T-helper 1 cell treated with Interleukin-12 subunit alpha and Interleukin-12 subunit beta and Interleukin-4 antibody, amounts not matched to agents 30 ng/mL and 1 ng/mL, for 36 hours (primary cell): ENCODE results near the gene MROH8. TPM values are rescaled to one million over a fixed set of nuclear protein-coding genes. Genes with fewer than 3 reads are reported as not detected.

ENCODE experiments used
- intact Hi-C: fragments of 100-400 bp; cut with micrococcal nuclease; formaldehyde crosslinking; loops from one replicate; pipeline ENCODE4 v1.15.1; 2024
- total RNA-seq: library from RNA; stranded (reverse); gene quantifications from 2 replicates; pipeline ENCODE4 v1.2.3, GENCODE V29; 2022

Gene MROH8
- total RNA-seq: 0.98 and 1.0 TPM in 2 replicates

- intact Hi-C loops: loop anchor here (1.0 to 5.0 kb wide), 11 partner anchors 13 to 1724 kb away; partner anchors contain the start of genes BLCAP, CEP250, MANBAL and RBM39
These were observed at the start of gene MROH8, which contains the start of gene RPN2 for GRCh38 chr20:37178839-37179682. Gene MROH8 (minus strand): TSS chr20:37179548. Gene RPN2 (plus strand): TSS chr20:37179330. CDS start chr20:37179357, 27 bp downstream.

DNA sequence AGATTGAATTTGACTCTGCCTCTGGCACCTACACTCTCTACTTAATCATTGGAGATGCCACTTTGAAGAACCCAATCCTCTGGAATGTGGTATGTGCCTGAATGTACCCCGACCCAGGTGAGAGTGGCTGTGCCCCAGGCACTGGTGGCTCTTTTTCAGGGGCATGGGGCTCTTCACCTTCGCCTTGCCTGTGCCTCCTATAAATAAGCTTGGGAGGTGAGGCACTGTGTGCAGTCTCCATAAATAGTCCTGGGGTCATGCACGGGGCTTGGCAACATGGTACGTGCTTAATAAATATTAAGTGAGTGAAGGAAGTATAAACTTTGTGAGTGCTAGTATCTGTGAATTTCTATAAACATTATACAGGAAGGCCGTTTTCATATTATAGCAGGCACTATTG, 49.3 kb upstream of the MROH8 start:
- intact Hi-C loops: no loop called here

DNA sequence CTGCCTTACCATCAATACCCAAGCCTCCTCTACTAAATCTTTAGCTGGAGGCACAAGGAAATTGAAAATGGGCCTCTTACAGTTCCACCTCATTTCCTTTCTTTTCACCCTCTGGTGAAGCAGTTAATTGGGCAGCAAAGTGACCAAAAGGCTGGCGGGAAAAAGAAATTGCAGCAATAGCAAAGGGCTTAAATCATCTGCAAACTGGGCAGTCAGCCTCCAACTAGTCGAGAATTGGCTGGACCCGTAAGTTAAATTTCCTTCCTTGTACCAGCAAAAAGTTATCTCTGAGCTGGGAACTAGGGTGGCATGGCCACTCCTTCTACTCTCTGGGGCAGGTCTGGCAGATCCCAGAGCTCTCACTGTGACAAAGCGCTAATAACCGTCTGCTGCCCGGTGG, 48.7 kb upstream of the MROH8 start:
- intact Hi-C loops: no loop called here

GRCh38 chr20:37226889-37227288, 47.5 kb upstream of the MROH8 start:
- intact Hi-C loops: no loop called here

DNA sequence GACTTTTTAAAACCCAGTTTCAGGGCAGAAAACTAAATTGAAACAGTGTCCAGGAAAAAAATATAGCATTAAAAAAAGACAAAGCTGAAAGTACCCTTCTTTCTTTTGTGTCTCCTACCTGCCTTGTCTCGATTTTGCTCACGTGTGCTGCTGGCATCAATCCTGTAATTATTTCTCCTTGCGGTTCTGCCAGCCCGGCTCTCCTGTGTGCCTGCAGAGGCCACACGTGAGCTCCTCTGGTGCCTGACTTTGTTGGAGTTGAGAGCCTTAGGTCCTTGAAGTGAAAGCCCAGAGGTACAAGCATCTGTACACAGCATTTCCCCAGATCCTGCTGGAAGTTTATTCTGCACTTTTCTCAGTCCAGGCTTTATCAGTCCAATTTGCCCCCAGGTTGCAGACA, 45.8 kb upstream of the MROH8 start:
- intact Hi-C loops: no loop called here

DNA sequence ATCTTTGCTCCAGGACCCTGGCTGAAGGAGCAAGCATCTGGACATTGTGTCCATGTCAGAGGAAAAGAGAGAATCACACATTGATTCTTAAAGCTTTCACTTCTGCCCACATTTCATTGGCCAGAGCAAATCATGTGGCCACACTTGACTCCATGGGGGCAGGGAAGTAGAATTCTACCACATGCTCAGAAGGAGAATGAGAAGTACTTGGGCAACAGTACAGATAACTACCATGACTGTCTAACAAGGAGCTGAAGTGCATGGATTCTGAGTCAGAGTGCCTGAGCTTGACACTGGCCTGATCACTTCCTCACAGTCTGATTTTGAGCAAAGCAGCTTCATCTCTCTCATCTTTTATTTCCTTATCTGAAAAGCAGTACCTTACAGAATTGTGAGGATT, 43.7 kb upstream of the MROH8 start:
- intact Hi-C loops: no loop called here

DNA sequence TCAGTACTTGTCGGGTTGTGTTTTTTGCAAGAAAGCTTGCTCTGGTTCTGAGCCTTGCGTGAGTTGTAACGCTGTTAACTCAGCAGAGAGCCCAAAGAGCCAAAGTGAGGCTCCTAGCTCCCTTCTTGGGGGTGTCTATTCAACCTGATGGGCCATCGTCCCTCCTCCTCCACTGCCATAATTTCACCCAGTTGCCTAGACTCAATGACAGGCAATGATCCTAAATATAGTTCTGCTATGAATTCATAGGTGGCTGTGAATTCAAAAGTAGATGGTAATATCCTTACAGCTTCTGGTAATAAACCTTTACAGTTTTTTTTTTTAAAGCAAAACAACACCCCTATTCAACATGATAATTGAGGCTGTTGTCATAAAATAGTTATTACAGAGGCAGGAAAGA, 42.7 kb upstream of the MROH8 start:
- intact Hi-C loops: no loop called here

DNA sequence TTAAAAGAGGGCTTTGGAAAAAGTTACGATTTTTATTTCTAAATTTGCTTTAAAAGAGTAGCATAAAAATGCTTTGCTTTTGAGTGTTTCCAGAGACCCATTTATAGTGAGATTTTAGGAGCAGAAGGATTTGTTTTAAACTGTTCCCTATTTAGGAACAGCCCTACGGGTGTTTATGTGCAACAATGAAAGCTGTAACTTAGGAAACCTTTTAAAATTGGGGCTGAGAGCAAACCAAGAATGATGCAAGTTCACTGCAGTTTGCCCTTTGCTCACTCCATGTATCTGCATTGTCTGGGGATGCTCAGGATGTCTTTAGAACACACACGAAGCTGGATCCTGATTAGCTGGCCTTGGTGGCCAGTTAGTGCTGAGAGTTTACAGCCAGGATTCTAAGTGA, 41.4 kb upstream of the MROH8 start:
- intact Hi-C loops: no loop called here

DNA sequence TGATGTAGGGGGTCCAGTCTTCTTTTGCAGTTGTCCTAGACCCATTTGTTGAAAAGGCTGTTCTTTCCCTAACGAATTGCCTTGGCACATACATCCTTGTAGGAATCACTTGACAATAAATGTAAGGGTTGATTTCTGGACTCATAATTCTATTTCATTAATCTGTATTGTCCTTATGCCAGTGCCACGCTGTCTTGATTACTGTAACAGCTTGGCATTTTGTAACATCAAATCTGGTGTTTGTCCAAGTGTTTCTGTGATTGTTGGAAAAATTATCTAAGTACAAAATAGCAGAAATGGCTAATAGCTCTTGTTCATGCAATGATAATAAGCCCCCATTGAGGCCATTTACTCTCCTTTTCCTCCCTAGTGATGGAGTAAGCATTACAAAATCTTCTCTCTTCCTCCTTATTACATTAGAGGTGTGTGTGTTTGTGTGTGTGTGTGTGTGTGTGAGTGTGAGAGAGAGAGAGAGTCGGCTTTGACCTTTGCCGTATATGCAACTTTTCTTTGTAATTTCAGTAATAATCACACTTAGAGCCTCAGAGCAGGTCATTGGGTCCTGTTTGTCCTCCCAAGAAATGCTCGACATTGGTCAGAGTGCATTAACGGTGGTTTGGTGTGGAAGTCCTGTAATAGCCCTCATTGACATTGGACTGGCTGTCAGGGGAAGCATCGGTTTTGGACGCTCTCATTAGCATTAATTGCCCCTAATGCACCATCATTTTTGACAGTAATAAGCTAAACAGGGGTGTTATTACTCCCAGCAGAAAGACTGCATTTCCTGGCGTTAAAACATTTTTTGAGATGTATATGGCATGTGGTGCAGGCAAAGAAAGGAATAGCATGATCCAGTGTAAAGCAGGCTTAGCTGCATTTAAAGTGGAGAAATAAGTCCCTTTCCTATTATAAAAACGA, 40.7 kb upstream of the MROH8 start:
- intact Hi-C loops: no loop called here

DNA sequence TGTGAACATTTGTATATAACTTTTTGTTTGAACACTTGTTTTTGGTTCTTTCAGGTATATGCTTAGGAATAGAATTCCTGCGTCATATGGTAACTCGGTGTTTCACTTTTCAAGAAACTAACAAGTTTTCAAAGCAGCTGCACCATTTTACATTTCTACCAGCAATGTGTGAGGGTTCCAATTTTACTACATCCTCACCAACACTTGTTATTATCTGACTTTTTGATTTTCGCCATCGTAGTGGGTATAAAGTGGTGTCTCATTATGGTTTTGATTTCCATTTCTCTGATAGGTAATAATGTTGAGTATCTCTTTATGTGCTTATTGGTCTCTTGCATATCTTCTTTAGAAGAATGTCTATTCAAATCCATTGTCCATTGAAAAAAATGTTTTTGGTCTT, 39.6 kb upstream of the MROH8 start:
- intact Hi-C loops: no loop called here

DNA sequence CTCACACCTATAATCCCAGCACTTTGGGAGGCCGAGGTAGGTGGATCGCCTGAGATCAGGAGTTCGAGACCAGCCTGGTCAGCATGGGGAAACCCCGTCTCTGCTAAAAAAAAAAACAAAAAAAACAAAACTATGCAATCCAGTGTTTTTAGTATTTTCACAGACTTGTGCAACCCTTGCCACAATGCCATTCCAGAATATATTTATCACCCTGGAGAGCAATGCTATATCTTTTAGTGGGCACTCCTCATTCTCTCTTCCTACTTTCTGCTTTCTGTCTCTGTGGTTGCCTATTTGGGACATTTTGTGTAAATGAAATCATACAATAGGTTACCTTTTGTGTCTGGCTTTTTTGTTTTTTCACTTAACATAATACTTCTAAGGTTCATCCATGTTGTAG, 39.1 kb upstream of the MROH8 start:
- intact Hi-C loops: no loop called here

GRCh38 chr20:37209661-37210314, 30.4 kb upstream of the MROH8 start:
- intact Hi-C loops: no loop called here

DNA sequence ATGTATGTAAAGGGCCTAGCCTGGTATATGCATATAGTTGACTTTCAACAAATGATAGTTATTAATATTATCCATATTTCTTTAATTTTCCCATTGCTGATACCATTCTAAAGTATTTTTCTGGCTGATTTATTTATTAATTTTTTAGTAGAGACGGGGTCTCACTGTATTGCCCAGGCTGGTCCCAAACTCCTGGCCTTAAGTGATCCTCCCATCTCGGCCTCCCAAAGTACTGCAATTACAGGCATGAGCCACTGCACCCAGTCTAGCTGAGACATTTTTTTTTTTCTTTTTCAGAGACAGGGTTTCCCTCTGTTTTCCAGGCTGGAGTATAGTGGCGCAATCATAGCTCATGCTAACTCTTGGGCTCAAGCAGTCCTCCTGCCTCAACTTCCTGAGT, 29.8 kb upstream of the MROH8 start:
- intact Hi-C loops: no loop called here

DNA sequence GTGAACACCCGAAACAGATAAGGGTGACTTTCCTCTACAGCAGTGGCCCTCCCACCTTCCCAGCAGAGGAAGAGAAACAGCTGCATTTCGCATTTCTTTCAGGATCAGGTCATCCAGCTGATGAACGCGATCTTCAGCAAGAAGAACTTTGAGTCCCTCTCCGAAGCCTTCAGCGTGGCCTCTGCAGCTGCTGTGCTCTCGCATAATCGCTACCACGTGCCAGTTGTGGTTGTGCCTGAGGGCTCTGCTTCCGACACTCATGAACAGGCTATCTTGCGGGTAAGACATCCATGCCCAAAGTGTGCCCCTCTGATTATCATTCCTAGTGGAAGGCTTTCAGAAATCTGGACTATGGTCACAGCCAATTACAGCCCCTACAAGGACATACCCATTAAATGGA, 27.8 kb upstream of the MROH8 start:
- intact Hi-C loops: no loop called here

DNA sequence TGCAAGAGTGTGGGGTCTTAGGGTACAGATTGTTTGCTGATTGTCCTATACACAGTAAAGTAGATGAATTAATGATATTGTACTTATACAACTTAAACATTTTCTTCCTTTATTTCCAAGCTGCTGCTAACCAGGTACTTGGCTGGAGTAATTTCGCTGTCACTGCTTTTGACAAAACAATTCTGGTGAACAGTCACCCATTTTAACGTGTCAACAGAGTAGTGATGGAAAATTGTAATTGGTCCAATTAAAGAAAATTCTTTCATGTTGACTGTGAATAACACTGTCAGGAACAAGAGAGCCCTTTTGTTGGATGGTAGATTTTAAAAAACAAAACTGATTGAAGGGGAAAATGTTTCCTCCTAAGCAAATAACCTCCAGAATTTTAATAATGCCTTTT, 26.4 kb upstream of the MROH8 start:
- intact Hi-C loops: no loop called here

DNA sequence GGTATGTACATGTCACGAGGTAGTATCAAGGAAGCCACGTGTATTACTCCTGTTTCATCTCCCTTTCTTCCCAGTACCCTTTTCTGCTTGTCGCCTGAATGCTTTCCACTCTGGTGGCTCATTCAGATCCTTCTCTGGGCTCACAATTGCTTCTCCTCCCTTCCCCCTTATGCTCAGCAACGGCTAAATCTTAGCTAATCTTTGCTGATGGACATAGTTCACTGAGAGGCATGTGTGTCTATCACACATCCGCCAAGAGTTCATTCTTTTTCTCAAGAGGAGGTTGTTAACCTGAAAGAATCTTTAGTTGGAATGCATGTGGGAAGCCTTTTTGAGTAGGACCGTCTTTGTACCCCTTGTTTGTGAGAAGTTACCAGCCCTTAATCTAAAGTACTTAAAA, 25.8 kb upstream of the MROH8 start:
- intact Hi-C loops: no loop called here

DNA sequence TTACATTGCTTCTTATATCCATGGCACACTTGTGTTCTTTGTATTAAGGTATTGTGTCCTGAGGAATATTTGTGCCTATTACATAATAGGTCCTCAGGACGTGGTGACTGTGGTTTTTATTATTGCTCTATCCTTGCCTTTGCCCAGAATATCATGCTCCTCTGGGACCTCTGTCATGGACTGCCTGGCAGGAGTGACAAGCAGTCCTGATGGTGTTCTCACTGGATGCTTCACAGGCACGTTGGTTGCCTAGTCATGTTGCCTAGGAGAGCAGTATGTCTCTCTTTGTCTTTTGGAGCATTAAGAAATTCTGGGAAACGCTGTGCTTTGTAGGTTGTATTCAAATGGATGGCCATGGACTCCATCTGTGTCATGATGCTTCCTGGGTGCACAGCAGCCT, 24.7 kb upstream of the MROH8 start:
- intact Hi-C loops: no loop called here

- intact Hi-C loops: loop anchor here (1.0 kb wide), 1 partner anchor 332 kb away; no protein-coding TSS in a partner anchor
These were observed 23.1 kb upstream of the MROH8 start for GRCh38 chr20:37202267-37202943.

GRCh38 chr20:37201827-37202162, 22.4 kb upstream of the MROH8 start:
- intact Hi-C loops: loop anchor here (1.0 kb wide), 1 partner anchor 333 kb away; no protein-coding TSS in a partner anchor

DNA sequence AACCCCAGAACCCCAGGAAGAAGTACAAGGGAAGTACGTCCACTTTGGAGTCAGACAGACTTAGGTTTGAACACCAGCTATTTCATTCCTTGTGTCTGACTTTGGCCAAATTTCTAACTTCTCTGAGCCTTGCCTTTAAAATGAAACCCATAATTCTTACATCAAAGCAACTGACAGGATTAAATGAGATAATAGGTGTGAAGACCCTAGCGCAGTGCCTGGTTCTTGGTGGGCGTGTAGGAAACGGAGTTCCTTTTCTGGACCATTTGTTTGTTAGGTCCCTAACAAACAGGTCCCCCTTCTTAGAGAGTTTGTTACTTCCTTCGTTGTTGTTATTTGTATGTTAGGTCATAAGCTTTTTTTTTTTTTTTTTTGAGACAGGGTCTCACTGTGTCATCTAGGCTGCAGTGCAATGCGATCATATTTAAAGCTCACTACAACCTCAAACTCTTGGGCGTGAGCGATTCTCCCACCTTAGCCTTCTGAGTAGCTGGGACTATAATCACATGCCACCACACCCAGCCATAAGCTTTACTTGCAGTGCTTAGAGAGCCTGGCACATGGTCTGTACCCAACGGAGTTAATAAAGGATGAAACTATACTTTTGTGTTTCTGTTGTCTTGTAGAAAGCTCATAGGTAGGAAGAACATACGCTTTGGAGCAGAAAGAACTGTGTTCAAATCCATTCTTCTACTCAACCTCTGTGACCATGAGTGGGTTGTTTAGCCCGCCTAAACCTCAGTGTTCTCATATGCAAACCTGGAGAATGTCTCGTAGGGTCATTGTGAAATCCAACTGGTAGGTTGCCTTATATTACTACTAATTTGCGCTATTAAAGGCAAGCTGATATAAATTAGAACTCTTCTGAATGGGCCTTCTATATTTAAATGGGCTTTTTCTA, 21.8 kb upstream of the MROH8 start:
- intact Hi-C loops: no loop called here
